ENCODE measurements around the gene XYLT1. TPM values are rescaled to one million over a fixed set of nuclear protein-coding genes. Genes with fewer than 3 reads are reported as not detected.

The XYLT1 gene
- total RNA-seq, 5 donors from 2014 or later (not counting 1 experiment from before 2014, with no cell fraction given), result 25.8 to 70.6 (median 57.8) TPM

GRCh38 chr16:17391715-17392114, 79.0 kb downstream of the XYLT1 start:
- Histone ChIP-seq H3K27me3 (replicated peaks in 1 of 2; ENCODE audit: control insufficient read depth in 2 of 2, extremely low read depth in 1 of 2, insufficient read depth in 2 of 2, low read length in 1 of 2) (no peaks in the 10 kb centered on the region), H3K4me3 (ENCODE audit: control insufficient read depth in 1 of 2, extremely low read depth in 1 of 2, low read length in 1 of 2) (no peak overlapping the region), H3K9me3 (no peaks in the 10 kb centered on the region), H3K27ac (ENCODE audit: low read length) (no peak overlapping the region), H3K36me3 (ENCODE audit: control insufficient read depth in 2 of 2, extremely low read depth in 1 of 2, insufficient read depth in 1 of 2, low read length in 1 of 2) (no peaks in the 10 kb centered on the region), H3K4me1 (ENCODE audit: control insufficient read depth in 1 of 2, extremely low read depth in 1 of 2, insufficient read depth in 2 of 2, low read length in 2 of 2) (peaks cover 0 to 29% of the 10 kb centered on the region in 2 experiments)
- H3K4me1 Mint-ChIP-seq, result peaks cover 69 to 86% (median 79%) of the 10 kb centered on the region in 3 donors
- CTCF ChIA-PET, result no interaction called here
- H3K9me3 Mint-ChIP-seq, result peaks cover 0 to 3% (median 2%) of the 10 kb centered on the region in 3 donors
- WGBS (ENCODE audit: insufficient coverage), result 80% methylated on average over 3 of the region's 5 CpGs
- ATAC-seq (replicated peaks in 1 of 4) (no peak), DNase-seq (no peak)
- no peaks in the 10 kb centered on the region for H3K27me3 Mint-ChIP-seq
- H3K4me3 Mint-ChIP-seq, result no peak overlapping the region
- POLR2A ChIA-PET, result no interaction called here
- peaks cover 18% of the 10 kb centered on the region for H3K36me3 Mint-ChIP-seq
- H3K27ac Mint-ChIP-seq, result no peak overlapping the region

- ATAC-seq (replicated peaks in 1 of 4) (no peak), DNase-seq (no peak)
- WGBS (ENCODE audit: insufficient coverage), result no CpG with 5 or more reads among the region's 4 CpGs
- Histone ChIP-seq H3K4me1 (ENCODE audit: control insufficient read depth in 1 of 2, extremely low read depth in 1 of 2, insufficient read depth in 2 of 2, low read length in 2 of 2) (peaks cover 0 to 21% of the 10 kb centered on the region in 2 experiments), H3K27me3 (replicated peaks in 1 of 2; ENCODE audit: control insufficient read depth in 2 of 2, extremely low read depth in 1 of 2, insufficient read depth in 2 of 2, low read length in 1 of 2) (no peaks in the 10 kb centered on the region), H3K36me3 (ENCODE audit: control insufficient read depth in 2 of 2, extremely low read depth in 1 of 2, insufficient read depth in 1 of 2, low read length in 1 of 2) (no peaks in the 10 kb centered on the region), H3K27ac (ENCODE audit: low read length) (no peak overlapping the region), H3K9me3 (no peaks in the 10 kb centered on the region), H3K4me3 (ENCODE audit: control insufficient read depth in 1 of 2, extremely low read depth in 1 of 2, low read length in 1 of 2) (no peak overlapping the region)
- Mint-ChIP-seq H3K27ac (no peak overlapping the region), H3K4me1 (peaks cover 80 to 86% (median 81%) of the 10 kb centered on the region in 3 donors), H3K27me3 (no peaks in the 10 kb centered on the region), H3K36me3 (peaks cover 18% of the 10 kb centered on the region), H3K9me3 (peaks cover 0 to 3% (median 2%) of the 10 kb centered on the region in 3 donors), H3K4me3 (no peak overlapping the region)
- POLR2A ChIA-PET, result no interaction called here
- CTCF ChIA-PET, result no interaction called here
Measured at GRCh38 chr16:17389384-17389783, 81.4 kb downstream of the XYLT1 start.

- DNase-seq (no peak), ATAC-seq (replicated peaks in 1 of 4) (no peak)
- H3K27ac Mint-ChIP-seq, result no peak overlapping the region
- H3K9me3 ChIP-seq, result no peaks in the 10 kb centered on the region
- no peaks in the 10 kb centered on the region for H3K36me3 ChIP-seq (ENCODE audit: control insufficient read depth in 2 of 2, extremely low read depth in 1 of 2, insufficient read depth in 1 of 2, low read length in 1 of 2)
- H3K4me3 Mint-ChIP-seq, result no peak overlapping the region
- H3K4me1 ChIP-seq (ENCODE audit: control insufficient read depth in 1 of 2, extremely low read depth in 1 of 2, insufficient read depth in 2 of 2, low read length in 2 of 2), result peaks cover 5 to 28% of the 10 kb centered on the region in 2 experiments
- ChIA-PET POLR2A (no interaction called here), CTCF (no interaction called here)
- H3K4me3 ChIP-seq (ENCODE audit: control insufficient read depth in 1 of 2, extremely low read depth in 1 of 2, low read length in 1 of 2), result no peak overlapping the region
- H3K27ac ChIP-seq (ENCODE audit: low read length), result no peak overlapping the region
- H3K36me3 Mint-ChIP-seq, result peaks cover 14% of the 10 kb centered on the region
- peaks cover 80 to 89% (median 81%) of the 10 kb centered on the region in 3 donors for H3K4me1 Mint-ChIP-seq
- H3K27me3 Mint-ChIP-seq, result no peaks in the 10 kb centered on the region
- no peaks in the 10 kb centered on the region for H3K9me3 Mint-ChIP-seq
- 100% methylated on average over 3 of the region's 4 CpGs for WGBS (ENCODE audit: insufficient coverage)
- no peaks in the 10 kb centered on the region for H3K27me3 ChIP-seq (replicated peaks in 1 of 2; ENCODE audit: control insufficient read depth in 2 of 2, extremely low read depth in 1 of 2, insufficient read depth in 2 of 2, low read length in 1 of 2)
Measured at GRCh38 chr16:17387256-17387655, 83.5 kb downstream of the XYLT1 start.

GRCh38 chr16:17386229-17386628, 84.5 kb downstream of the XYLT1 start:
- H3K4me1 Mint-ChIP-seq, result peaks cover 75 to 87% (median 78%) of the 10 kb centered on the region in 3 donors
- H3K4me3 ChIP-seq (ENCODE audit: control insufficient read depth in 1 of 2, extremely low read depth in 1 of 2, low read length in 1 of 2), result no peak overlapping the region
- peaks cover 13% of the 10 kb centered on the region for H3K36me3 Mint-ChIP-seq
- no peak for DNase-seq
- no peak overlapping the region for H3K27ac ChIP-seq (ENCODE audit: low read length)
- no peaks in the 10 kb centered on the region for H3K27me3 ChIP-seq (replicated peaks in 1 of 2; ENCODE audit: control insufficient read depth in 2 of 2, extremely low read depth in 1 of 2, insufficient read depth in 2 of 2, low read length in 1 of 2)
- no peak overlapping the region for H3K4me3 Mint-ChIP-seq
- H3K9me3 ChIP-seq, result no peaks in the 10 kb centered on the region
- H3K4me1 ChIP-seq (ENCODE audit: control insufficient read depth in 1 of 2, extremely low read depth in 1 of 2, insufficient read depth in 2 of 2, low read length in 2 of 2), result peaks cover 5 to 33% of the 10 kb centered on the region in 2 experiments
- ChIA-PET POLR2A (interaction anchor here (0.6 to 1.3 kb wide), 2 partner anchors 22 to 371 kb away, joined by 4 to 5 read pairs; no protein-coding TSS in a partner anchor), CTCF (no interaction called here)
- no peaks in the 10 kb centered on the region for H3K27me3 Mint-ChIP-seq
- H3K27ac Mint-ChIP-seq, result no peak overlapping the region
- no peak for ATAC-seq (replicated peaks in 1 of 4)
- no CpG with 5 or more reads among the region's 3 CpGs for WGBS (ENCODE audit: insufficient coverage)
- no peaks in the 10 kb centered on the region for H3K9me3 Mint-ChIP-seq
- no peaks in the 10 kb centered on the region for H3K36me3 ChIP-seq (ENCODE audit: control insufficient read depth in 2 of 2, extremely low read depth in 1 of 2, insufficient read depth in 1 of 2, low read length in 1 of 2)

GRCh38 chr16:17384471-17384870, 86.3 kb downstream of the XYLT1 start:
- peaks cover 9% of the 10 kb centered on the region for H3K36me3 Mint-ChIP-seq
- H3K9me3 ChIP-seq, result no peaks in the 10 kb centered on the region
- POLR2A ChIA-PET, result interaction anchor here in 1 of 2 donors (1.0 kb wide), 1 partner anchor 15 kb away, joined by 3 read pairs; no protein-coding TSS in a partner anchor
- H3K27me3 ChIP-seq (replicated peaks in 1 of 2; ENCODE audit: control insufficient read depth in 2 of 2, extremely low read depth in 1 of 2, insufficient read depth in 2 of 2, low read length in 1 of 2), result no peaks in the 10 kb centered on the region
- H3K27ac Mint-ChIP-seq, result peak overlapping the region; percentile 11 to 19
- CTCF ChIA-PET, result no interaction called here
- H3K4me3 Mint-ChIP-seq, result peak overlapping the region in 1 of 3 donors; percentile 27
- H3K27me3 Mint-ChIP-seq, result no peaks in the 10 kb centered on the region
- peaks cover 8 to 34% of the 10 kb centered on the region in 2 experiments for H3K4me1 ChIP-seq (ENCODE audit: control insufficient read depth in 1 of 2, extremely low read depth in 1 of 2, insufficient read depth in 2 of 2, low read length in 2 of 2)
- no peak overlapping the region for H3K4me3 ChIP-seq (ENCODE audit: control insufficient read depth in 1 of 2, extremely low read depth in 1 of 2, low read length in 1 of 2)
- no CpG with 5 or more reads among the region's 5 CpGs for WGBS (ENCODE audit: insufficient coverage)
- H3K36me3 ChIP-seq (ENCODE audit: control insufficient read depth in 2 of 2, extremely low read depth in 1 of 2, insufficient read depth in 1 of 2, low read length in 1 of 2), result no peaks in the 10 kb centered on the region
- no peaks in the 10 kb centered on the region for H3K9me3 Mint-ChIP-seq
- DNase-seq (no peak), ATAC-seq (replicated peaks in 1 of 4) (no peak)
- no peak overlapping the region for H3K27ac ChIP-seq (ENCODE audit: low read length)
- peaks cover 81 to 87% (median 81%) of the 10 kb centered on the region in 3 donors for H3K4me1 Mint-ChIP-seq

GRCh38 chr16:17382949-17383863, 87.6 kb downstream of the XYLT1 start:
- H3K9me3 ChIP-seq, result no peaks in the 10 kb centered on the region
- H3K36me3 Mint-ChIP-seq, result peaks cover 5% of the 10 kb centered on the region
- DNase-seq (peak in 1 of 35 experiments; percentile 53), ATAC-seq (replicated peaks in 1 of 4) (peak in 2 of 4 experiments; percentile 47 to 61)
- H3K4me3 Mint-ChIP-seq, result peak overlapping the region; percentile 10 to 63 (median 47)
- H3K4me1 Mint-ChIP-seq, result peaks cover 82 to 90% (median 84%) of the 10 kb centered on the region in 3 donors
- no peak overlapping the region for H3K27ac ChIP-seq (ENCODE audit: low read length)
- H3K9me3 Mint-ChIP-seq, result no peaks in the 10 kb centered on the region
- 40% methylated on average over 5 of the region's 14 CpGs for WGBS (ENCODE audit: insufficient coverage)
- H3K27ac Mint-ChIP-seq, result peak overlapping the region; percentile 69 to 88
- no peaks in the 10 kb centered on the region for H3K27me3 ChIP-seq (replicated peaks in 1 of 2; ENCODE audit: control insufficient read depth in 2 of 2, extremely low read depth in 1 of 2, insufficient read depth in 2 of 2, low read length in 1 of 2)
- peaks cover 15 to 41% of the 10 kb centered on the region in 2 experiments for H3K4me1 ChIP-seq (ENCODE audit: control insufficient read depth in 1 of 2, extremely low read depth in 1 of 2, insufficient read depth in 2 of 2, low read length in 2 of 2)
- ChIA-PET POLR2A (interaction anchor here (0.6 to 0.7 kb wide), 3 partner anchors 10 to 14 kb away, joined by 4 to 6 read pairs (median 4); no protein-coding TSS in a partner anchor), CTCF (interaction anchor here in 1 of 2 donors (0.5 kb wide), 1 partner anchor 15 kb away, joined by 3 read pairs; no protein-coding TSS in a partner anchor)
- no peak overlapping the region for H3K4me3 ChIP-seq (ENCODE audit: control insufficient read depth in 1 of 2, extremely low read depth in 1 of 2, low read length in 1 of 2)
- no peaks in the 10 kb centered on the region for H3K27me3 Mint-ChIP-seq
- H3K36me3 ChIP-seq (ENCODE audit: control insufficient read depth in 2 of 2, extremely low read depth in 1 of 2, insufficient read depth in 1 of 2, low read length in 1 of 2), result no peaks in the 10 kb centered on the region

All from T-cell (primary cell).